AG09319 (cell line): ENCODE data around the gene ETFA.

Experiments used
- DNase-seq: peaks from one replicate; pipeline ENCODE4 v3.0.0-alpha.2; 2010; ENCODE audit warnings: low read depth; ENCODE audit errors: extremely low read depth
- CTCF ChIP-seq: IDR thresholded peaks from 2 replicates; pipeline ENCODE4 v1.5.1; 2011; ENCODE audit warnings: low read depth, mild to moderate bottlenecking, inconsistent platforms, low read length, moderate library complexity

ETFA gene

GRCh38 chr15:76201536-76202255 is 109.6 kb downstream of the ETFA start:
- no peak for DNase-seq
- no peak for TF ChIP-seq CTCF

- TF ChIP-seq CTCF = no peak
- no peak for DNase-seq
These were observed 110.6 kb downstream of the ETFA start for GRCh38 chr15:76200641-76201105.

GRCh38 chr15:76200083-76200465 is 111.2 kb downstream of the ETFA start:
- DNase-seq = no peak
- no peak for TF ChIP-seq CTCF

GRCh38 chr15:76199106-76200082 is 111.9 kb downstream of the ETFA start:
- DNase-seq = no peak
- TF ChIP-seq CTCF = no peak

- no peak for TF ChIP-seq CTCF
- no peak for DNase-seq
These were observed 112.7 kb downstream of the ETFA start for GRCh38 chr15:76198456-76199105.

GRCh38 chr15:76197703-76198455 is 113.4 kb downstream of the ETFA start:
- no peak for DNase-seq
- no peak for TF ChIP-seq CTCF
